HG02588 (cell line): ENCODE results near the gene OBSCN.
"Not testable (repeated sequence)": the region's sequence is repeated elsewhere in the genome, so short reads cannot be mapped to it uniquely, and the experiment has no call there.

Source experiments
- ATAC-seq: cut with Tn5 transposase; IDR thresholded peaks from one replicate; pipeline ENCODE4 v1.9.1; 2021; ENCODE audit warnings: mild to moderate bottlenecking, moderate library complexity; ENCODE audit not compliant: unreplicated experiment

OBSCN gene

GRCh38 chr1:228226141-228226874 lies 18.5 kb downstream of the OBSCN start:
- ATAC-seq = no peak

- no peak for ATAC-seq
These were observed 19.3 kb downstream of the OBSCN start for GRCh38 chr1:228226956-228227791.

- ATAC-seq = not testable (repeated sequence)
These were observed 20.3 kb downstream of the OBSCN start for GRCh38 chr1:228228147-228228546.

- ATAC-seq = no peak
These were observed 20.8 kb downstream of the OBSCN start for GRCh38 chr1:228228601-228229074.

GRCh38 chr1:228231189-228231588 lies 23.3 kb downstream of the OBSCN start:
- ATAC-seq = no peak

GRCh38 chr1:228233136-228233535 lies 25.3 kb downstream of the OBSCN start:
- no peak for ATAC-seq

GRCh38 chr1:228234921-228235320 lies 27.1 kb downstream of the OBSCN start:
- no peak for ATAC-seq

- ATAC-seq = no peak
These were observed 28.9 kb downstream of the OBSCN start for GRCh38 chr1:228236744-228237143.

- no peak for ATAC-seq
These were observed 30.2 kb downstream of the OBSCN start for GRCh38 chr1:228238007-228238406.

GRCh38 chr1:228238461-228238860 lies 30.6 kb downstream of the OBSCN start:
- ATAC-seq = no peak

GRCh38 chr1:228240411-228241240 lies 32.8 kb downstream of the OBSCN start:
- no peak for ATAC-seq

- ATAC-seq = no peak
These were observed 33.4 kb downstream of the OBSCN start for GRCh38 chr1:228241259-228241658.

- no peak for ATAC-seq
These were observed 34.6 kb downstream of the OBSCN start for GRCh38 chr1:228242409-228242808.

- ATAC-seq = no peak
These were observed 35.2 kb downstream of the OBSCN start for GRCh38 chr1:228243093-228243492.

GRCh38 chr1:228243989-228244388 lies 36.1 kb downstream of the OBSCN start:
- ATAC-seq = not testable (repeated sequence)

- no peak for ATAC-seq
These were observed 37.3 kb downstream of the OBSCN start for GRCh38 chr1:228245111-228245510.

GRCh38 chr1:228246216-228246900 lies 38.5 kb downstream of the OBSCN start:
- no peak for ATAC-seq

GRCh38 chr1:228249513-228250305 lies 41.9 kb downstream of the OBSCN start:
- no peak for ATAC-seq

- not testable (repeated sequence) for ATAC-seq
These were observed 44.6 kb downstream of the OBSCN start for GRCh38 chr1:228252476-228252875.
